T-helper 2 cell (primary cell): Measurements from ENCODE around the gene BTNL9.
"Not testable (repeated sequence)": the region's sequence is repeated elsewhere in the genome, so short reads cannot be mapped to it uniquely, and the experiment has no call there.

Experiments
- DNase-seq, 5 experiments: peaks; one replicate each; pipeline versions ENCODE4 v3.0.0 to v3.0.0-alpha.2; 2012 to 2022

Gene BTNL9

DNA sequence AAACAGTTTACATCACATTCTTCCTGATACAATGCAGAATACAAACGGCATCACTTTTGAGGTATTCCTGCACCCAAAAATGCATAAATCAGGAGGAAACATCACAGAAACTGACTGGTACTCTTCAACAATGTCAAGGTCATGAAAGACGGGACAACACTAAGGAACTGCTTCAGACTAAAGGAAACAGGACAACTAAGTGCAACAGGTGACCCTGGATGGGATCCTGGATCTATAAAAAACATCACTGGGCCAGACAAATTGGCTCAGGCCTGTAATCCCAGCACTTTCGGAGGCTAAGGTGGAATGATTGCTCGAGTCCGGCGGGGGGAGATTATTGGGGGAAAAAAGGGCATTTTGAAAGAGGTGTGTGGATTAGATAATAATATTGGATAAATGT, 22.6 kb downstream of the BTNL9 start:
- no peak for DNase-seq

- DNase-seq: no peak
These were observed 23.4 kb downstream of the BTNL9 start for GRCh38 chr5:181063514-181063913.

GRCh38 chr5:181064987-181065386, 24.9 kb downstream of the BTNL9 start:
- DNase-seq: no peak

DNA sequence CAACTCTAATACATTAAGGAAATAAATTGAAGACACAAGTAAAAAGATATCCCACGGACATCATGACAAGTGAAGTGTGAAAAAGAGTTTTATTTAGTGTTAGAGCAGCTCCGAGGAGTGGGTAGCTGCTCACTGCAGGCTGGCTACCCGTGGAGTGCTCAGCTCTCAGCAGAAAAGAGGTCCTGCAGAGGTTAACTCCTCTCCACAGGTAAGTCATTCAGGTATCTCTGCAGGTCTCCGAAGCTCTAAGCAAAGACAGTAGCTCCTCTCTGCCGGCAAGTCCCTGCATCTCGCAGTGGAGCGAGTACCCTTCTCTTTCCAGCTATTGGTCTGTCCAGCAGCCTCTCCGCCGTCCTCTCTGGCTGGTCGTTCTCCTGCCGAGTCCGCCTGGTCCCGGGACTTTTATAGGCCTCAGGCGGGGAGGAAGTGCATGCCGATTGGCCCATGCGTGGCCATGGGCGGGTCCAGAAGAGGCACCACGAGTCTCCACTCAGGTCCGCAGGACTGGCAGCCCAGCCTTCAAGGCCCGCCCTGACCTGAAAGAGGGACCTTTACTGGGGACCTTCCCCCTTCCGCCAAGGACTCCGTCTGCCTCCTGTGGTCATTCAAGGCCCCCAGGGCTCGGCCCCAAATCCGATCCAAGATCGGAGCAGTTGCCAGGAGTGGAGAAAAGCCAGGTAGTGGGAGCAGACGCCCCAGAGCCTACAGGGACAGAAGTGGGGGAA, 29.9 kb downstream of the BTNL9 start:
- no peak for DNase-seq

DNA sequence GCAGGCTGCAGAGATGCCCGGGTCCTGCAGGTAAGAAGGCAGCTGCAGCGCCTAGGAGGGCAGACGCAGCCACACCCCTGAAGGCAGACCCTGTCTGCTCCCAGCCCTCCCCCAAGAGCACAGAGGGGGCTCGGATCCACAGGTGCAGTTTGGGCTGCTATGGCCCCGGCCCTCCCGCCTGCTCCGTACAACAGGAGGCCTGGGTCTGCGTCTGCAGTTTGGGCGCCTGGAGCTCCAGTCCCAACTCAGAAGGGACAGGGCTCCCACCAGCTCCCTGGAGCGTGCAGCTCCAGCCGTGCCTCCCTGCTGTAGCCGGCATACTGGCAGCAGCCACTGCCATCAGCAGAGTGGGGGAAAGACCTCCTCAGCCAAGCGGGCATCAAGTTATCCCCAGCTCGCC, 30.5 kb downstream of the BTNL9 start:
- DNase-seq: no peak

DNA sequence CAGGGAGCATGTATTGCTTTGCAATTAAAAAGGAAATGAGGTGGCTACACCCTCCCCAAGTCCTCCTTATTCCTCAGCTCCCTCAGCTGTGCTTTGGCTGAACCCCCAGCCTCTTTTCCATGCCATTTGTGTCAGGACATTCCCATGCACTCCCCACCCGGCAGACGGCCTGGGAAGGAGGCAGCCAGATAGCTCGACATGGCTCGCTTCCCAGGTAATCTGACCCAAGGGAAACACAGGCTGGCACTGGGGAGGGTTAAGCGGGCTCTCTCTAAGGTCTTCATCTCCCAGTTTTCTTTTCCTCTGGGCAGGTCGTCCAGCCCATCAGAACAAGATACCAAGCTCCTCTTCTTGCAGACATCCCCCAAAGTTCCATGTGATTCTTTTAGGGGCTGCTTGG, 31.2 kb downstream of the BTNL9 start:
- DNase-seq: no peak

DNA sequence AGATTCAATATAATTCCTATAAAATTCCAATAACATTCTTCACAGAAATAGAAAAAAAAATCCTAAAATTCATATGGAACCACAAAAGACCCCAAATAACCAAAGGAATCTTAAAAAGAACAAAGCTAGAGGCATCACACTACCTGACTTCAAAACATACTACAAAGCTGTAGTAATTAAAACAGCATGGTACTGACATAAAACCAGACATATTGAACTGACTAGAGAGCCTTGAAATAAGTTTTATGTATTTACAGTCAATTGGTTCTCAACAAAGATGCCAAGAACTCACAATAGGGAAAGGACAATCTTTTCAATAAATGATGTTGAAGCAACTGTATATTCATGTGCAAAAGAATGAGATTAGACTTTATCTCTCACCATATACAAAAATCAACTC, 36.9 kb downstream of the BTNL9 start:
- no peak for DNase-seq

DNA sequence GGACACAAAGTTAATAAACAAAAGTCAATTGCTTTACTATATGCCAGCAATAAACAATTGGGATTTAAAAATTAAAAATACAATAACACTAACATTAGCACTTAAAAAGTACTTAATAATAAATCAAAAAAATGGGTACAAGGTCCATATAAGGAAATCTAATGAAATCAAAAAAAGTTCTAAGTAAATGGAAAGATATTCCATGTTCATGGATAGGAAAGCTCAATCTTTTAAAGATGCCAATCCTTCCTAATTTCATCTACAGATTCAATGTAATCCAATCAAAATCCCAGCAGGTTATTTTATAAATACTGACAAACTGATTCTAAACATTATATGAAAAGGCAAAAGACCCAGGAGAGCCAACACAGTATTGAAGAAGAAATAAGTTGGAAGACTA, 41.9 kb downstream of the BTNL9 start:
- DNase-seq: no peak

DNA sequence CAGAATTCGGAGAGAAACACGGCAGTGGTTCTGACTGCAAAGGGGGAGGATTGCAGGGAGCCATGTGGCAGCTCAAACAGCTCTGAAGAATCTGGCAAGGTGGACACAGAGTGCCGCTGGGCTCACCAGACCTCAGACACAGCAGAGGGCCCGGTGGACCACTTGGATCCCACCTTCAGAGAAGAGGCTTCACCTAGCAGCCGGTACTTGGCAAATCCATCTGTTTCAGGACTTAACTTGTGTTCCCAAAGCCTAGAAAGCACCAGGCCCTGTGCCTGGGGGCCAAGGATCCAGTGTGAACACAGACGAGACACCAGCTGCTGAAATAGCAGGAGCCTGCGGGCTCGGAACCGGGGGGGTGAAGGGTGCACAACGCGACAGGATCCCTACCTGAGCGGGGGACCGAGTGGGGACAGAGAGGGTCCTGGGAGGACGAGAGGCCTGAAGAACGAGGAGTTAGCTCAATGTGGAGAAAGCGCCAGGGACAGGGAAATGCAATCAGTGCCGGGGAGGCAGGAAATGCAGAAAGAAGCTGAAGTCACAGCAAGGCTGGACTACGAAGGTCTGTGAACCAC, 44.6 kb downstream of the BTNL9 start:
- no peak for DNase-seq

GRCh38 chr5:181086026-181086883, 46.2 kb downstream of the BTNL9 start:
- DNase-seq: no peak

- no peak for DNase-seq
These were observed 46.8 kb downstream of the BTNL9 start for GRCh38 chr5:181086884-181087205.

DNA sequence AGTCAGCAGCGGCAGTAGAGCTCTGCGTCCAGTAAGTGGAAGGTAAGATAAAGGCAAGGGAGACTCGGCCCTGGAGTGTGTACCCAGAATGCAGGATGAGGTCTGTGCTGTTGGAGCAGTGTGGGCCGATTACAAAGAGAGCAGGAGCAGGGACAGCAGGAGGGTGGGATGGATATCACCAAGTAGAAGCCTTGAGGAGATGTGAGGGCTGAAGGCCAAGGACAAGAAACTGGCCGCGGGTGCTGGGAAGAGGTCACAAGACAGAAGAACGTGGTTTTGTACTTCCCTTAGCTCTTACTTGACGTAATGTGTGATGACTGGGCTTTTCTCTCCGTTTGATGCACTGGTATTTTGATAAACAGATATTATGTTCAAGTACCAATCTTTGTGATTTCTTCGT, 47.2 kb downstream of the BTNL9 start:
- DNase-seq: no peak

DNA sequence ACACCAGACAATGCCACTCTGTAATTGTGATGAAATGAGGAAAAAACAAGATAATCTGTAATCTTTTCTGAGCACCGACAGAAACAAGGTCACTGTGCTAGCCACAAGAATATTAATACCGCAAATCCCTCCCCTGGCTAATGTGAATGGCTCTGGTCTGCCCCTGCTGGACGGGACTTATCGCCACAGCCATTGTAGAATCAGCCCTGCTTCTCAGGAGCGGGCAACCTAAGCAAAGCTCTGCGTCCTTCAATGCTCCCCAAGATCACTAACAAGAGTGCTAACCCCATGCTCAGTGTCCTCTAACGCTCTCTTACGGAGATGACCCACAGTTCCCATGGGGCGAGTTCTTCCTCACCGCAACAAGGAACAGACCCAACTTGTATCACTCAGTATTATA, 48.2 kb downstream of the BTNL9 start:
- DNase-seq: no peak

GRCh38 chr5:181092428-181092827, 52.4 kb downstream of the BTNL9 start:
- DNase-seq: no peak

DNA sequence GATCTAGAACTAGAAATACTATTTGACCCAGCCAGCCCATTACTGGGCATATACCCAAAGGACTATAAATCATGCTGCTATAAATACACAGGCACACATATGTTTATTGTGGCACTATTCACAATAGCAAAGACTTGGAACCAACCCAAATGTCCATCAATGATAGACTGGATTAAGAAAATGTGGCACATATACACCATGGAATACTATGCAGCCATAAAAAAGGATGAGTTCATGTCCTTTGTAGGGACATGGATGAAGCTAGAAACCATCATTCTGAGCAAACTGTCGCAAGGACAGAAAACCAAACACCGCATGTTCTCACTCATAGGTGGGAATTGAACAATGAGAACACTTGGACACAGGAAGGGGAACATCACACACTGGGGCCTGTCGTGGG, 55.1 kb downstream of the BTNL9 start:
- DNase-seq: not testable (repeated sequence)

DNA sequence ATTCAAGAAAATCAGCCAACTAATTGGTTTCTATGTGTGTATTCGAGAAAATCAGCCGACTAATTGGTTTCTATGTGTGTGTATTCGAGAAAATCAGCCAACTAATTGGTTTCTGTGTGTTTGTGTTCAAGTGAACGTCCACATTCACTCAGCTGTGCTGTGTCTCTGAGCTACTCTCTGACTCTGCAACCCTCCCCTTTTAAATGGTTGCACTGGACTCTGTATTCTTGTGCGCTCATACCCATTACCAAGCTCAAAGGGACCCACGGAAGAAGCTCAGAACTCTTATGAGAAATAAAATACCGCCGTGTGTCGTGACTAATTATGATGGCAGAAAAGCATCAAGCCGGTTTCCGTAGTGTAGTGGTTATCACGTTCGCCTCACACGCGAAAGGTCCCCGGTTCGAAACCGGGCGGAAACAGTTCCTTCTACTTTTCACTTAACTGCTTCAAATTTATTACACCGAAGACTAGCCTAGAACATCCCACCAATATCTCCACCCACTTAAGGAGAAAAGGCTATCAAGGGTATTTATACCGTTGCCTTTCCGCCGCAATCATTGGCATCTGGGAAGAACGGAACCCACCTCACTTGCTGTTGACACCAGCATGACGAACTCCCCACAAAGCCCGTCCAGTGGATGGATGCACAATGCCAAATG, 56.8 kb downstream of the BTNL9 start:
- not testable (repeated sequence) for DNase-seq

DNA sequence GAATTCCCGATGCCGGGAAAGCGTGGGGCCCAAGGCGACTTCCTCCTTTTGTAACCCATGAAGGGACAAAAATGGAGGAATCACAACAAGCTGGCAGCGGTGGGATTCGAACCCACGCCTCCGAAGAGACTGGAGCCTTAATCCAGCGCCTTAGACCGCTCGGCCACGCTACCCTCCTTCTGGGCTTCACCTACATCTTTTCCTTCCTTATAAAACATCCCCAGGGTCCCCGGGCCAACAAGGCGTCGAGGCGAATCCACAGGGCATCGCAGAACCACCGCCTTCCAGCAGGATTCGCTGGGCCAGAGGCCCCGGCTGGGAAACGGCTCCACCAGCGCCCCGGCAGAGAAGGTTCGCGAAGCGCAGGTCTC, 57.3 kb downstream of the BTNL9 start:
- DNase-seq: not testable (repeated sequence)

GRCh38 chr5:181097759-181098491, 57.9 kb downstream of the BTNL9 start:
- not testable (repeated sequence) for DNase-seq

DNA sequence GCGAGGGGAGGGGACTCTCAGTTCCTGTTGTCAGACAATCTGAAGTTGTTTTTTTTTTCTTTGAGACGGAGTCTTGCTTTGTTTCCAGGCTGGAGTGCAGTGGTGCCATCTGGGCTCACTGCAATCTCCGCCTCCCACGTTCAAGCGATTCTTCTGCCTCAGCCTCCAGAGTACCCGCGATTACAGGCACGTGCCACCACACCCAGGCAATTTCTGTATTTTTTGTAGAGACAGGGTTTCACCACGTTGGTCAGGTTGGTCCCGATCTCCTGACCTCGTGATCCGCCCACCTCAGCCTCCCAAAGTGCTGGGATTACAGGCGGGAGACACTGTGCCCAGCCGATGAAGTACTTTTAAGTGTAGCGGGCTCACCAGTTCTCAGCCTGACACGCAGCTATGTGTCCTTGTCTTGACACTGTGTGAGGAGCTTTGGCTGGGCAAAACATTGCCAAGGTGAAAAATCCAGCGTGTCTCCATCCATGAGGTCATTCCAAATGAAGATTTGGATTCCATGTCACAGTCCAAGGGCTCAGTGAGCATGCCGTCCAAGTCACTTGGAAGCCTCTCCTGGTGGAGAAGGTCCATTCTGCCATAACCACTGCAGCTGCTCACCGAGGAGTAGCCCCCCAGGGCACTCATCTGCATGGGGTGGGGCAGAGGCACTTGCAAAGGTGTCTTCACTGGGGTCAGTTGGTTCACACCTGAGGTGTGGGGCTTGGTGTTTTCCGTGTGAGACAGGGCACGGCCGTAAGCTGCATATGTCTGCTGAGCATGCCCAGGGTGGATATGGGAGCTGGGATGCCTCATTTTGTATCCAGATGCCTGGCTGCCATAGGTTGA, 58.9 kb downstream of the BTNL9 start:
- DNase-seq: no peak

DNA sequence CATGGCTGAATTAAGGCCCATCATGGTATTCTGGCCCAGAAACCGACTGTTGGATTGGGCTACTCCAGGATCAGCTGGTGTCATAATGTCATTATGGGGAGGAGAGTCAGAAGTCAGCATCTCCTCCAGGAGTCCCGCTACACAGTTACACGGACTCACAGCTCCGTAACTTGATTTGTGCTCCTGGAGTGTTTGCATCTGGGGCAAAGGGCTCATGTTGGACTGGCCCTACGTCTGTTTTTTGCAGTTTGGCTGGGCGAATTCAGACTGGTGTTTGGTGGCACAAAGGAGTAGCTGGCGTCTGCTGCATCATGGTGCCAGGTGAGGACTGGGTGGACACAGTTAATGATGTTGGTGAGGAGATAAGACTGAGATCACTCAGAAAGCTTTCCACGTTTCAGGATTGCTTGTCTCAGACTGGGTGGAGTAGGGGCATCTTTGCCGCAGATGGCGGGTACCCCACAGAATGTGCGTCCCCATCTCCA, 59.6 kb downstream of the BTNL9 start:
- DNase-seq: no peak

DNA sequence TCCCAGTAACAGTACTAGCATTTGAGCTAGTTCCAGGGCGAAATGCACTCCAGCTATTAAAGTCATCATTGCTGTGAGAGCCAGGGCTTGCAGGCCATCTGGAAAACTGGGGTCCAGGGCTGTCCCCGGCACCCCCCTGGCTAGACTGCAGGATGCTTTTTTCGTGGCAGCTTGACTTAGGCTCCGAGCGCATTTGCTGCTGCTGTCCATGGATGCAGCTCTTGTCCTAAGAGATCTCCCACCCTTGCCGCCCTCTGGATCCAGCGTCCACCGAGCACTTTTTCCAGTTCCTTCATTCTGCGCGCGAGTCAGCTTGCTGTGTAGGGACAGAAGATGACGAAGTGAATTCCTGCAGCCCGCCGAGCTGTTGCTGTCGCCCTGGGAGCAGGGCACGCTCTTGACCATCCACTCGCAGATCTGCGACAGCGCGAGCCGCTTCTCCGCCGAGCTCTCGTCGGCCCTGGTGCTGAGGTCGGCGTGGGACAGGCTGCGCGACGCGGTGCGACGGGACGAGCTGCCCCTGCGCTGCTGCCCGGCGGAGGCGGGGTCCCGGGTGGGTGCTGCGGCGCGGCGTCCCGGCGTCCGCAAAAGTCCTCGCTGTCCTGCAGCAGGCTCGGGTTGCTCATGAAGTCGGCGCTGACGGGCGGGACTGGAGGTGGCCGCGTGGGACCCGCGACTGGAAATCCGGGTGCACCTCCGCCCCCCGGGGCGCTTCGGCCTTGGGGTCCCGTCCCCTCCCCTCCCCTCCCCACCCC, 60.2 kb downstream of the BTNL9 start:
- DNase-seq: no peak
